Activated B cell treated with CpG ODN at 0.5 μM for 24 hours (primary cell): ENCODE results near the gene PCNX4. TPM values are rescaled to one million over a fixed set of nuclear protein-coding genes. Genes with fewer than 3 reads are reported as not detected.

Experiments used
- ATAC-seq: fragments of 200-7000 bp; cut with Tn5 transposase; one replicate; pipeline ENCODE4 v1.10.0; 2021; ENCODE audit warnings: low read depth, mild to moderate bottlenecking, moderate library complexity
- CTCF ChIA-PET: fragments of 350-600 bp; sonication (Branson Sonifier 250); formaldehyde crosslinking; loops from one replicate; lab custom pipeline; 2021; ENCODE audit warnings: antibody characterized with exemption; lab: Charles Lee
- POLR2A ChIA-PET: fragments of 350-600 bp; sonication (Branson Sonifier 250); formaldehyde crosslinking; loops from one replicate; lab custom pipeline; 2021; ENCODE audit warnings: antibody characterized with exemption; lab: Charles Lee
- DNase-seq: peaks from one replicate; pipeline ENCODE4 v3.0.0; 2022
- H3K27ac Mint-ChIP-seq: one replicate; pipeline ENCODE4 v1.8.0; 2020; ENCODE audit warnings: mixed read lengths
- H3K27me3 Mint-ChIP-seq: one replicate; pipeline ENCODE4 v1.8.0; 2021; ENCODE audit warnings: mixed read lengths
- H3K36me3 Mint-ChIP-seq: one replicate; pipeline ENCODE4 v1.8.0; 2021; ENCODE audit warnings: low read depth, mixed read lengths
- H3K4me1 Mint-ChIP-seq: one replicate; pipeline ENCODE4 v1.8.0; 2021; ENCODE audit warnings: mixed read lengths
- H3K4me3 Mint-ChIP-seq: one replicate; pipeline ENCODE4 v1.8.0; 2020; ENCODE audit warnings: mild to moderate bottlenecking, mixed read lengths
- H3K9me3 Mint-ChIP-seq: one replicate; pipeline ENCODE4 v1.8.0; 2020; ENCODE audit warnings: mixed read lengths
- CTCF ChIP-seq: fragments of 200-600 bp; IDR thresholded peaks from one replicate; pipeline ENCODE4 v1.8.0; 2022; ENCODE audit warnings: antibody characterized with exemption, mild to moderate bottlenecking
- intact Hi-C: fragments of 100-400 bp; cut with micrococcal nuclease; formaldehyde crosslinking; loops from one replicate; pipeline ENCODE4 v1.15.1; 2024
- total RNA-seq: library from RNA; stranded (reverse); gene quantifications from 2 replicates; pipeline ENCODE4 v1.2.3, GENCODE V29; 2022

Gene PCNX4
- total RNA-seq, 1 donor from 2014 or later: 41.4 TPM

GRCh38 chr14:60184905-60185555 lies 93.3 kb downstream of the PCNX4 start:
- H3K9me3 Mint-ChIP-seq: peaks cover under 1% of the 10 kb centered on the region
- intact Hi-C loops: loop anchor here (1.0 to 10.0 kb wide), 13 partner anchors 20 to 1680 kb away; partner anchors contain the start of genes CCDC175, DHRS7 and PCNX4
- ATAC-seq (no peak), DNase-seq (no peak)
- peaks cover 17% of the 10 kb centered on the region for H3K4me1 Mint-ChIP-seq
- no peak overlapping the region for H3K4me3 Mint-ChIP-seq
- H3K27ac Mint-ChIP-seq: no peak overlapping the region
- no peak for TF ChIP-seq CTCF
- POLR2A ChIA-PET: interaction anchor here (1.7 to 3.4 kb wide), 3 partner anchors 20 to 64 kb away, joined by 4 to 22 read pairs (median 13); partner anchors contain the start of genes DHRS7 and PPM1A
- H3K36me3 Mint-ChIP-seq: no peaks in the 10 kb centered on the region
- H3K27me3 Mint-ChIP-seq: no peaks in the 10 kb centered on the region
- CTCF ChIA-PET: interaction anchor here (0.8 to 9.5 kb wide), 13 partner anchors 11 to 678 kb away, joined by 3 to 171 read pairs (median 5); partner anchors contain the start of genes CCDC175 and DHRS7

- intact Hi-C loops: loop anchor here (10.0 kb wide), 1 partner anchor 1683 kb away; no protein-coding TSS in a partner anchor
- no peaks in the 10 kb centered on the region for H3K36me3 Mint-ChIP-seq
- H3K9me3 Mint-ChIP-seq: no peaks in the 10 kb centered on the region
- ChIA-PET POLR2A (no interaction called here), CTCF (interaction anchor here (7.3 to 9.5 kb wide), 2 partner anchors 122 to 224 kb away, joined by 92 to 171 read pairs; no protein-coding TSS in a partner anchor)
- H3K27ac Mint-ChIP-seq: no peak overlapping the region
- DNase-seq (no peak), ATAC-seq (no peak)
- H3K4me3 Mint-ChIP-seq: no peak overlapping the region
- TF ChIP-seq CTCF: no peak
- no peaks in the 10 kb centered on the region for H3K27me3 Mint-ChIP-seq
- H3K4me1 Mint-ChIP-seq: peaks cover 14% of the 10 kb centered on the region
Observed at GRCh38 chr14:60188115-60188514, 96.4 kb downstream of the PCNX4 start.

- H3K27ac Mint-ChIP-seq: no peak overlapping the region
- H3K9me3 Mint-ChIP-seq: no peaks in the 10 kb centered on the region
- H3K4me1 Mint-ChIP-seq: peaks cover 8% of the 10 kb centered on the region
- no peak for ATAC-seq
- no peaks in the 10 kb centered on the region for H3K36me3 Mint-ChIP-seq
- ChIA-PET POLR2A (no interaction called here), CTCF (interaction anchor here (1.5 kb wide), 1 partner anchor 224 kb away, joined by 7 read pairs; no protein-coding TSS in a partner anchor)
- TF ChIP-seq CTCF: no peak
- intact Hi-C loops: loop anchor here (10.0 kb wide), 1 partner anchor 1684 kb away; no protein-coding TSS in a partner anchor
- H3K4me3 Mint-ChIP-seq: no peak overlapping the region
- H3K27me3 Mint-ChIP-seq: no peaks in the 10 kb centered on the region
- DNase-seq: no peak
Observed at GRCh38 chr14:60188696-60189095, 97.0 kb downstream of the PCNX4 start.

- intact Hi-C loops: loop anchor here (10.0 kb wide), 1 partner anchor 1685 kb away; no protein-coding TSS in a partner anchor
- Mint-ChIP-seq H3K9me3 (no peaks in the 10 kb centered on the region), H3K27ac (no peak overlapping the region), H3K4me1 (no peaks in the 10 kb centered on the region), H3K4me3 (no peak overlapping the region), H3K27me3 (no peaks in the 10 kb centered on the region), H3K36me3 (no peaks in the 10 kb centered on the region)
- no peak for DNase-seq
- POLR2A ChIA-PET: interaction anchor here (2.3 kb wide), 1 partner anchor 58 kb away, joined by 7 read pairs; the partner anchor contains the start of gene PPM1A
- CTCF ChIA-PET: interaction anchor here (1.5 kb wide), 1 partner anchor 225 kb away, joined by 7 read pairs; no protein-coding TSS in a partner anchor
- ATAC-seq: no peak
- no peak for TF ChIP-seq CTCF
Observed at GRCh38 chr14:60189923-60190840, 98.5 kb downstream of the PCNX4 start.
